H9 (cell line): ENCODE results near the gene CD47. TPM values are rescaled to one million over a fixed set of nuclear protein-coding genes. Genes with fewer than 3 reads are reported as not detected.

Experiments
- DNase-seq: peaks from one replicate; pipeline ENCODE4 v3.0.0-alpha.2; 2017
- H2AFZ ChIP-seq: one replicate; pipeline ENCODE4 v1.6.1; 2013; ENCODE audit warnings: mild to moderate bottlenecking, low read length, control low read depth, moderate library complexity
- H2AK5ac ChIP-seq: 2 replicates; pipeline ENCODE4 v1.6.1; 2013; ENCODE audit warnings: low read length, control low read depth, mixed read lengths; ENCODE audit not compliant: insufficient read length
- H2BK120ac ChIP-seq: one replicate; pipeline ENCODE4 v1.6.1; 2013; ENCODE audit warnings: low read depth, mild to moderate bottlenecking, low read length, control low read depth, inconsistent platforms; ENCODE audit not compliant: poor library complexity, severe bottlenecking
- H2BK12ac ChIP-seq: 2 replicates; pipeline ENCODE4 v1.6.1; 2013; ENCODE audit warnings: low read length, control low read depth, mixed read lengths, low read depth; ENCODE audit not compliant: insufficient read length
- H2BK15ac ChIP-seq: 2 replicates; pipeline ENCODE4 v1.6.1; 2013; ENCODE audit warnings: low read depth, low read length, control low read depth
- H2BK20ac ChIP-seq: one replicate; pipeline ENCODE4 v1.6.1; 2013; ENCODE audit warnings: low read depth, mild to moderate bottlenecking, low read length, control low read depth, inconsistent platforms; ENCODE audit not compliant: poor library complexity, severe bottlenecking
- H2BK5ac ChIP-seq: 2 replicates; pipeline ENCODE4 v1.6.1; 2013; ENCODE audit warnings: low read length, control low read depth, mixed read lengths; ENCODE audit not compliant: insufficient read length
- H3K14ac ChIP-seq: 2 replicates; pipeline ENCODE4 v1.6.1; 2013; ENCODE audit warnings: low read length, control low read depth; ENCODE audit not compliant: insufficient read depth
- H3K18ac ChIP-seq: 2 replicates; pipeline ENCODE4 v1.6.1; 2013; ENCODE audit warnings: low read depth, mild to moderate bottlenecking, mixed read lengths, low read length, control low read depth; ENCODE audit not compliant: insufficient read length
- H3K23ac ChIP-seq: 2 replicates; pipeline ENCODE4 v1.6.1; 2013; ENCODE audit warnings: low read length, control low read depth, mixed read lengths, low read depth; ENCODE audit not compliant: insufficient read length
- H3K23me2 ChIP-seq: 2 replicates; pipeline ENCODE4 v1.6.1; 2013; ENCODE audit warnings: low read depth, mild to moderate bottlenecking, mixed read lengths, low read length, control low read depth; ENCODE audit not compliant: insufficient read length, poor library complexity, severe bottlenecking
- H3K27ac ChIP-seq: 2 replicates; pipeline ENCODE4 v1.5.1; 2013; ENCODE audit warnings: low read length, control low read depth, mixed read lengths, low read depth; ENCODE audit not compliant: insufficient read length
- H3K27me3 ChIP-seq: 2 replicates; pipeline ENCODE4 v1.6.1; 2013; ENCODE audit warnings: low read length, control low read depth, inconsistent platforms; ENCODE audit not compliant: insufficient read depth
- H3K4ac ChIP-seq: 2 replicates; pipeline ENCODE4 v1.6.1; 2013; ENCODE audit warnings: low read depth, mild to moderate bottlenecking, control low read depth, inconsistent platforms, low read length, moderate library complexity
- H3K4me1 ChIP-seq: 2 replicates; pipeline ENCODE4 v1.6.1; 2013; ENCODE audit warnings: low read length, control low read depth, inconsistent platforms; ENCODE audit not compliant: insufficient read depth
- H3K4me2 ChIP-seq: 2 replicates; pipeline ENCODE4 v1.6.1; 2013; ENCODE audit warnings: low read length, control low read depth, mixed read lengths; ENCODE audit not compliant: insufficient read length, insufficient read depth
- H3K56ac ChIP-seq: 2 replicates; pipeline ENCODE4 v1.6.1; 2013; ENCODE audit warnings: low read depth, mild to moderate bottlenecking, mixed read lengths, low read length, control low read depth; ENCODE audit not compliant: insufficient read length
- H3K79me1 ChIP-seq: 2 replicates; pipeline ENCODE4 v1.6.1; 2013; ENCODE audit warnings: low read depth, mild to moderate bottlenecking, moderate library complexity, low read length, control low read depth, inconsistent platforms; ENCODE audit not compliant: insufficient read depth, poor library complexity, severe bottlenecking
- H3K79me2 ChIP-seq: 2 replicates; pipeline ENCODE4 v1.6.1; 2013; ENCODE audit warnings: low read length, control low read depth, inconsistent platforms; ENCODE audit not compliant: insufficient read depth
- H3K9ac ChIP-seq: 2 replicates; pipeline ENCODE4 v1.6.1; 2013; ENCODE audit warnings: low read length, control low read depth, mixed read lengths; ENCODE audit not compliant: insufficient read length; ENCODE audit errors: extremely low read depth
- H3K9me3 ChIP-seq: one replicate; pipeline ENCODE4 v1.6.1; 2013; ENCODE audit warnings: low read depth, low read length, inconsistent platforms; ENCODE audit not compliant: control insufficient read depth
- H3T11ph ChIP-seq: one replicate; pipeline ENCODE4 v1.6.1; 2013; ENCODE audit warnings: mild to moderate bottlenecking, low read length, control low read depth, inconsistent platforms
- H4K20me1 ChIP-seq: one replicate; pipeline ENCODE4 v1.6.1; 2013; ENCODE audit not compliant: control insufficient read depth, insufficient read length, insufficient read depth
- H4K5ac ChIP-seq: 2 replicates; pipeline ENCODE4 v1.6.1; 2013; ENCODE audit warnings: low read depth, mild to moderate bottlenecking, mixed read lengths, low read length, control low read depth; ENCODE audit not compliant: insufficient read length
- H4K8ac ChIP-seq: replicated peaks from 2 replicates; pipeline ENCODE4 v1.6.1; 2013; ENCODE audit warnings: low read length, control low read depth, mixed read lengths, low read depth; ENCODE audit not compliant: insufficient read length
- H4K91ac ChIP-seq: 2 replicates; pipeline ENCODE4 v1.6.1; 2013; ENCODE audit warnings: low read depth, mild to moderate bottlenecking, moderate library complexity, mixed read lengths, low read length, control low read depth; ENCODE audit not compliant: insufficient read length
- H3K27ac Mint-ChIP-seq, 3 experiments: 2 replicates in 2 of 3; 3 replicates in 1 of 3; pipeline ENCODE4 v1.8.0; 2020 to 2021; ENCODE audit warnings: mixed read lengths in 3 of 3, mild to moderate bottlenecking in 1 of 3, moderate library complexity in 1 of 3
- H3K27me3 Mint-ChIP-seq: 2 replicates; pipeline ENCODE4 v1.8.0; 2021; ENCODE audit warnings: low read depth, mild to moderate bottlenecking, moderate library complexity, mixed read lengths
- H3K36me3 Mint-ChIP-seq, 3 experiments: 2 replicates in 2 of 3; 3 replicates in 1 of 3; pipeline ENCODE4 v1.8.0; 2020 to 2021; ENCODE audit warnings: low read depth in 3 of 3, mixed read lengths in 3 of 3; ENCODE audit not compliant: insufficient read depth in 1 of 3
- H3K4me1 Mint-ChIP-seq, 2 experiments: 2 replicates each; pipeline ENCODE4 v1.8.0; 2020; ENCODE audit warnings: mixed read lengths in 2 of 2
- H3K4me3 Mint-ChIP-seq, 2 experiments: 2 replicates in 1 of 2; 3 replicates in 1 of 2; pipeline ENCODE4 v1.8.0; 2020 to 2021; ENCODE audit warnings: mild to moderate bottlenecking in 2 of 2, mixed read lengths in 2 of 2, moderate library complexity in 1 of 2
- H3K9me3 Mint-ChIP-seq, 2 experiments: 2 replicates in 1 of 2; 3 replicates in 1 of 2; pipeline ENCODE4 v1.8.0; 2020; ENCODE audit warnings: mild to moderate bottlenecking in 2 of 2, mixed read lengths in 2 of 2, moderate library complexity in 1 of 2
- WGBS: extraction: QIAGEN DNeasy Blood & Tissue Kit; methylation state at CpG from one replicate; pipeline ENCODE4 v1.1.7; 2013; ENCODE audit warnings: missing lambda C conversion rate, low lambda C conversion rate, mixed read lengths; ENCODE audit not compliant: insufficient read length; ENCODE audit errors: extremely low coverage; 5-methylcytosine and 5-hydroxymethylcytosine counted together
- total RNA-seq: library from RNA; stranded (reverse); gene quantifications from 2 replicates; pipeline ENCODE4 v1.2.1, GENCODE V29; 2021
- TF ChIP-seq, protein P1 (sequence below): fragments of 200-600 bp; sonication (generic); conservative IDR thresholded peaks from 3 replicates; pipeline ENCODE4 v1.8.0; 2021; ENCODE audit warnings: antibody characterized with exemption, mild to moderate bottlenecking

Gene CD47
- total RNA-seq, 1 experiment from 2014 or later, result 15.4 TPM

- Mint-ChIP-seq H3K27me3 (no peaks in the 10 kb centered on the region), H3K4me3 (no peak overlapping the region), H3K9me3 (no peaks in the 10 kb centered on the region), H3K27ac (no peak overlapping the region), H3K36me3 (no peaks in the 10 kb centered on the region; a peak in 1 of 7 replicates), H3K4me1 (no peaks in the 10 kb centered on the region)
- no peak overlapping the region for H4K5ac ChIP-seq
- no peak overlapping the region for H2AK5ac ChIP-seq
- no peaks in the 10 kb centered on the region for H3K4me1 ChIP-seq
- WGBS, result no CpG with 5 or more reads among the region's 3 CpGs
- H4K91ac ChIP-seq, result no peak overlapping the region
- H3K4ac ChIP-seq, result no peak overlapping the region
- H3K27me3 ChIP-seq, result no peaks in the 10 kb centered on the region
- H3K23ac ChIP-seq, result no peak overlapping the region
- H3T11ph ChIP-seq, result no peak overlapping the region
- no peak overlapping the region for H2BK12ac ChIP-seq
- H3K56ac ChIP-seq, result no peak overlapping the region
- no peak overlapping the region for H2BK20ac ChIP-seq
- no peak overlapping the region for H3K27ac ChIP-seq
- H2BK5ac ChIP-seq, result no peak overlapping the region
- H2AFZ ChIP-seq, result no peak overlapping the region
- no peaks in the 10 kb centered on the region for H3K79me1 ChIP-seq
- DNase-seq, result no peak
- TF ChIP-seq, protein P1, sequence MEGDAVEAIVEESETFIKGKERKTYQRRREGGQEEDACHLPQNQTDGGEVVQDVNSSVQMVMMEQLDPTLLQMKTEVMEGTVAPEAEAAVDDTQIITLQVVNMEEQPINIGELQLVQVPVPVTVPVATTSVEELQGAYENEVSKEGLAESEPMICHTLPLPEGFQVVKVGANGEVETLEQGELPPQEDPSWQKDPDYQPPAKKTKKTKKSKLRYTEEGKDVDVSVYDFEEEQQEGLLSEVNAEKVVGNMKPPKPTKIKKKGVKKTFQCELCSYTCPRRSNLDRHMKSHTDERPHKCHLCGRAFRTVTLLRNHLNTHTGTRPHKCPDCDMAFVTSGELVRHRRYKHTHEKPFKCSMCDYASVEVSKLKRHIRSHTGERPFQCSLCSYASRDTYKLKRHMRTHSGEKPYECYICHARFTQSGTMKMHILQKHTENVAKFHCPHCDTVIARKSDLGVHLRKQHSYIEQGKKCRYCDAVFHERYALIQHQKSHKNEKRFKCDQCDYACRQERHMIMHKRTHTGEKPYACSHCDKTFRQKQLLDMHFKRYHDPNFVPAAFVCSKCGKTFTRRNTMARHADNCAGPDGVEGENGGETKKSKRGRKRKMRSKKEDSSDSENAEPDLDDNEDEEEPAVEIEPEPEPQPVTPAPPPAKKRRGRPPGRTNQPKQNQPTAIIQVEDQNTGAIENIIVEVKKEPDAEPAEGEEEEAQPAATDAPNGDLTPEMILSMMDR, result no peak
- no peak overlapping the region for H3K14ac ChIP-seq
- H3K23me2 ChIP-seq, result no peaks in the 10 kb centered on the region
- no peaks in the 10 kb centered on the region for H4K20me1 ChIP-seq
- H4K8ac ChIP-seq, result no peak overlapping the region
- no peak overlapping the region for H2BK120ac ChIP-seq
- no peak overlapping the region for H3K9ac ChIP-seq
- no peak overlapping the region for H3K18ac ChIP-seq
- no peak overlapping the region for H2BK15ac ChIP-seq
- no peak overlapping the region for H3K4me2 ChIP-seq
- H3K79me2 ChIP-seq, result no peaks in the 10 kb centered on the region
- H3K9me3 ChIP-seq, result no peaks in the 10 kb centered on the region
Measured at GRCh38 chr3:108051005-108051404, 39.8 kb downstream of the CD47 start.
